ENCODE data around the gene SLC10A3.

SLC10A3 gene

GRCh38 chrX:154458116-154458953 lies 32.1 kb downstream of the SLC10A3 start, which contains the start of gene PLXNA3:
Gene PLXNA3, plus strand, starts transcription at chrX:154458281. Its CDS starts 1,903 bp downstream, at chrX:154460184.
- peaks cover 17% of the 10 kb centered on the region for H3K27me3 ChIP-seq (ENCODE audit: insufficient read depth, low read depth, severe bottlenecking)
- H3K27ac ChIP-seq = peak within 1 kb of the TSS; percentile 67
- H3K9me3 ChIP-seq (ENCODE audit: severe bottlenecking) = peaks cover 6% of the 10 kb centered on the region
- TF ChIP-seq, protein P1, sequence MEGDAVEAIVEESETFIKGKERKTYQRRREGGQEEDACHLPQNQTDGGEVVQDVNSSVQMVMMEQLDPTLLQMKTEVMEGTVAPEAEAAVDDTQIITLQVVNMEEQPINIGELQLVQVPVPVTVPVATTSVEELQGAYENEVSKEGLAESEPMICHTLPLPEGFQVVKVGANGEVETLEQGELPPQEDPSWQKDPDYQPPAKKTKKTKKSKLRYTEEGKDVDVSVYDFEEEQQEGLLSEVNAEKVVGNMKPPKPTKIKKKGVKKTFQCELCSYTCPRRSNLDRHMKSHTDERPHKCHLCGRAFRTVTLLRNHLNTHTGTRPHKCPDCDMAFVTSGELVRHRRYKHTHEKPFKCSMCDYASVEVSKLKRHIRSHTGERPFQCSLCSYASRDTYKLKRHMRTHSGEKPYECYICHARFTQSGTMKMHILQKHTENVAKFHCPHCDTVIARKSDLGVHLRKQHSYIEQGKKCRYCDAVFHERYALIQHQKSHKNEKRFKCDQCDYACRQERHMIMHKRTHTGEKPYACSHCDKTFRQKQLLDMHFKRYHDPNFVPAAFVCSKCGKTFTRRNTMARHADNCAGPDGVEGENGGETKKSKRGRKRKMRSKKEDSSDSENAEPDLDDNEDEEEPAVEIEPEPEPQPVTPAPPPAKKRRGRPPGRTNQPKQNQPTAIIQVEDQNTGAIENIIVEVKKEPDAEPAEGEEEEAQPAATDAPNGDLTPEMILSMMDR (IDR thresholded peaks at IDR 0.05; ENCODE audit: low read depth, low read length) = no peak
- H3K36me3 ChIP-seq = peaks cover 30% of the 10 kb centered on the region
- H3K4me3 ChIP-seq (ENCODE audit: low read depth, low read length) = peak within 1 kb of the TSS; percentile 74
- DNase-seq = peak; percentile 55

- Histone ChIP-seq H3K4me3 (ENCODE audit: low read depth, low read length) (peak overlapping the region; percentile 33), H3K9me3 (ENCODE audit: severe bottlenecking) (peaks cover 6% of the 10 kb centered on the region), H3K36me3 (peaks cover 31% of the 10 kb centered on the region), H3K27me3 (ENCODE audit: insufficient read depth, low read depth, severe bottlenecking) (peaks cover 17% of the 10 kb centered on the region), H3K27ac (peak overlapping the region; percentile 63; the same call in 1 of the 2 replicates)
- TF ChIP-seq, protein P1 (IDR thresholded peaks at IDR 0.05; ENCODE audit: low read depth, low read length) = no peak
- peak; percentile 67 for DNase-seq
Observed at GRCh38 chrX:154457491-154458115, 32.8 kb downstream of the SLC10A3 start.

- Histone ChIP-seq H3K9me3 (ENCODE audit: severe bottlenecking) (peaks cover 6% of the 10 kb centered on the region), H3K27ac (no peak overlapping the region), H3K27me3 (ENCODE audit: insufficient read depth, low read depth, severe bottlenecking) (peaks cover 20% of the 10 kb centered on the region), H3K4me3 (ENCODE audit: low read depth, low read length) (no peak overlapping the region), H3K36me3 (peaks cover 45% of the 10 kb centered on the region)
- TF ChIP-seq, protein P1 (IDR thresholded peaks at IDR 0.05; ENCODE audit: low read depth, low read length) = no peak
- DNase-seq = no peak
Observed at GRCh38 chrX:154452823-154453222, 37.6 kb downstream of the SLC10A3 start.

DNA sequence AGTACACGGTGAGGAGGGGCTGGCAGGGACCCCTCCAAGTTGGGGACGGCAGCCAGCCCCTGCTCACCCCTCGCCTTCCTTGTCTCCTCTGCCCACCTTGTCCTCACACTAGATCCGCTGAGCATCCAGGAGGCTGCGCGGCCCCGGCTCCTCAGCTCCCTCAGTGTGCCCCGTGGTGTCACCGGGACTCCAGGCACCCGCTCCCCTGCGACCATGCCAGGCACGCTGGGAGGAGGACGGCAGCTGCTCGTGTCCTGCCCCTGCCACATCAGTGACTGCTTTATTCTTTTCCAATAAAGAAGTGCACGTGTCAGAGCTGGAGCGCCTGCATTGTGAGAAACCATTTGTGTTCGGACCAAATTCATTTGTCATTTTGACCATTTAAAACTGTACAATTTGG lies 40.1 kb downstream of the SLC10A3 start:
- TF ChIP-seq, protein P1 (IDR thresholded peaks at IDR 0.05; ENCODE audit: low read depth, low read length) = no peak
- no peak overlapping the region for H3K27ac ChIP-seq
- H3K36me3 ChIP-seq = peaks cover 70% of the 10 kb centered on the region
- peaks cover 27% of the 10 kb centered on the region for H3K27me3 ChIP-seq (ENCODE audit: insufficient read depth, low read depth, severe bottlenecking)
- H3K9me3 ChIP-seq (ENCODE audit: severe bottlenecking) = peaks cover 6% of the 10 kb centered on the region
- no peak overlapping the region for H3K4me3 ChIP-seq (ENCODE audit: low read depth, low read length)
- DNase-seq = no peak

GRCh38 chrX:154449618-154450017 lies 40.8 kb downstream of the SLC10A3 start:
- TF ChIP-seq, protein P1 (IDR thresholded peaks at IDR 0.05; ENCODE audit: low read depth, low read length) = no peak
- H3K27ac ChIP-seq = no peak overlapping the region
- no peak for DNase-seq
- peaks cover 31% of the 10 kb centered on the region for H3K27me3 ChIP-seq (ENCODE audit: insufficient read depth, low read depth, severe bottlenecking)
- peaks cover 72% of the 10 kb centered on the region for H3K36me3 ChIP-seq
- H3K9me3 ChIP-seq (ENCODE audit: severe bottlenecking) = no peaks in the 10 kb centered on the region
- no peak overlapping the region for H3K4me3 ChIP-seq (ENCODE audit: low read depth, low read length)

Measured in WERI-Rb-1 (cell line).